H1 (cell line): ENCODE data around the gene BBC3. TPM values are rescaled to one million over a fixed set of nuclear protein-coding genes. Genes with fewer than 3 reads are reported as not detected.

ENCODE experiments used
- ASH2L ChIP-seq: fragments of 200-600, 300-600 bp; sonication (generic); IDR thresholded peaks from one replicate; pipeline ENCODE4 v1.7.1; 2017; ENCODE audit warnings: low read length
- BACH1 ChIP-seq: IDR thresholded peaks from 2 replicates; pipeline ENCODE4 v1.6.1; 2012; ENCODE audit warnings: low read length, improper control_type of control experiment
- BCL11A ChIP-seq, 2 experiments: IDR thresholded peaks; one replicate each; pipeline ENCODE4 v1.6.1; 2011; ENCODE audit warnings: low read depth in 2 of 2, low read length in 2 of 2, mild to moderate bottlenecking in 2 of 2
- CEBPB ChIP-seq: IDR thresholded peaks from 2 replicates; pipeline ENCODE4 v1.6.1; 2012; ENCODE audit warnings: low read depth, low read length
- CHD1 ChIP-seq: IDR thresholded peaks from 2 replicates; pipeline ENCODE4 v1.6.1; 2012; ENCODE audit warnings: low read depth, low read length, improper control_type of control experiment
- CTBP2 ChIP-seq: IDR thresholded peaks from 2 replicates; pipeline ENCODE4 v1.7.0; 2011; ENCODE audit warnings: borderline replicate concordance, mild to moderate bottlenecking, moderate library complexity, mixed read lengths, low read length; ENCODE audit not compliant: insufficient read depth, insufficient read length
- E2F6 ChIP-seq: IDR thresholded peaks from 2 replicates; pipeline ENCODE4 v1.6.1; 2012; ENCODE audit warnings: inconsistent platforms
- EP300 ChIP-seq, 2 experiments: IDR thresholded peaks; 1 replicate in 1 of 2; 2 replicates in 1 of 2; pipeline ENCODE4 v1.6.1; 2011 to 2012; ENCODE audit warnings: low read depth in 2 of 2, low read length in 2 of 2, mild to moderate bottlenecking in 2 of 2, borderline replicate concordance in 1 of 2, inconsistent platforms in 1 of 2, moderate library complexity in 1 of 2
- HDAC6 ChIP-seq: IDR thresholded peaks from one replicate; pipeline ENCODE4 v1.7.1; 2012; ENCODE audit warnings: low read depth, mild to moderate bottlenecking, inconsistent platforms, low read length, moderate library complexity
- JUN ChIP-seq: IDR thresholded peaks from 2 replicates; pipeline ENCODE4 v1.6.1; 2011; ENCODE audit warnings: low read depth, mild to moderate bottlenecking, improper control_type of control experiment, low read length
- KDM1A ChIP-seq: fragments of 200-600, 300-600 bp; sonication (generic); IDR thresholded peaks from 2 replicates; pipeline ENCODE4 v1.7.1; 2016; ENCODE audit warnings: mild to moderate bottlenecking, low read length, borderline replicate concordance
- MAFK ChIP-seq: IDR thresholded peaks from 2 replicates; pipeline ENCODE4 v1.6.1; 2012; ENCODE audit warnings: low read depth, mild to moderate bottlenecking, improper control_type of control experiment, low read length
- SIN3A ChIP-seq, 2 experiments: IDR thresholded peaks in 1 of 2; conservative IDR thresholded peaks in 1 of 2; 2 replicates each; pipeline ENCODE4 v1.6.1; 2011 to 2012; ENCODE audit warnings: low read length in 2 of 2, improper control_type of control experiment in 1 of 2, low read depth in 1 of 2, mild to moderate bottlenecking in 1 of 2
- SIRT6 ChIP-seq: IDR thresholded peaks from one replicate; pipeline ENCODE4 v1.7.1; 2012; ENCODE audit warnings: low read length, inconsistent platforms
- SP4 ChIP-seq: IDR thresholded peaks from 2 replicates; pipeline ENCODE4 v1.6.1; 2012; ENCODE audit warnings: low read length, inconsistent platforms
- TAF1 ChIP-seq: IDR thresholded peaks from 2 replicates; pipeline ENCODE4 v1.6.1; 2011; ENCODE audit warnings: mild to moderate bottlenecking, low read depth, low read length
- TEAD4 ChIP-seq: IDR thresholded peaks from 2 replicates; pipeline ENCODE4 v1.6.1; 2012; ENCODE audit warnings: low read depth, low read length, inconsistent platforms, mixed read lengths
- YY1 ChIP-seq: IDR thresholded peaks from 2 replicates; pipeline ENCODE4 v1.6.1; 2011; ENCODE audit warnings: low read depth, mild to moderate bottlenecking, low read length
- polyA plus RNA-seq, 7 experiments: library from polyadenylated mRNA; depleted of rRNA in 3 of 7; stranded (reverse) in 5 of 7; unstranded in 2 of 7; fragments of >200 nt in 5 of 7; fragments of 200-250 nt in 2 of 7; gene quantifications; 1 replicate in 5 of 7; 2 replicates in 1 of 7; 4 replicates in 1 of 7; pipeline versions ENCODE4 v1.2.1 to v1.2.3, GENCODE V29; 2011 to 2013; ENCODE audit warnings: missing spikeins in 2 of 7, mixed read lengths in 2 of 7
- total RNA-seq: library from RNA; stranded (reverse); fragmentation: NEBNext Ultra II Directional; extraction: Animal tissue kit (Norgen Biotek cat#: 25700); gene quantifications from 2 replicates; pipeline ENCODE4 v1.2.1, GENCODE V29; 2021
- TF ChIP-seq, protein P1 (sequence below): IDR thresholded peaks from 2 replicates; pipeline ENCODE4 v1.6.1; 2011; ENCODE audit warnings: low read length, improper control_type of control experiment
- TF ChIP-seq, protein P2 (sequence below): IDR thresholded peaks from 2 replicates; pipeline ENCODE4 v1.6.1; 2012; ENCODE audit warnings: inconsistent platforms

The BBC3 gene
- total and polyA plus RNA-seq, 2 of the 8 experiments (the other 6 are each of a cell fraction or from before 2014, with no cell fraction given), result 13.2 to 21.6 TPM

DNA sequence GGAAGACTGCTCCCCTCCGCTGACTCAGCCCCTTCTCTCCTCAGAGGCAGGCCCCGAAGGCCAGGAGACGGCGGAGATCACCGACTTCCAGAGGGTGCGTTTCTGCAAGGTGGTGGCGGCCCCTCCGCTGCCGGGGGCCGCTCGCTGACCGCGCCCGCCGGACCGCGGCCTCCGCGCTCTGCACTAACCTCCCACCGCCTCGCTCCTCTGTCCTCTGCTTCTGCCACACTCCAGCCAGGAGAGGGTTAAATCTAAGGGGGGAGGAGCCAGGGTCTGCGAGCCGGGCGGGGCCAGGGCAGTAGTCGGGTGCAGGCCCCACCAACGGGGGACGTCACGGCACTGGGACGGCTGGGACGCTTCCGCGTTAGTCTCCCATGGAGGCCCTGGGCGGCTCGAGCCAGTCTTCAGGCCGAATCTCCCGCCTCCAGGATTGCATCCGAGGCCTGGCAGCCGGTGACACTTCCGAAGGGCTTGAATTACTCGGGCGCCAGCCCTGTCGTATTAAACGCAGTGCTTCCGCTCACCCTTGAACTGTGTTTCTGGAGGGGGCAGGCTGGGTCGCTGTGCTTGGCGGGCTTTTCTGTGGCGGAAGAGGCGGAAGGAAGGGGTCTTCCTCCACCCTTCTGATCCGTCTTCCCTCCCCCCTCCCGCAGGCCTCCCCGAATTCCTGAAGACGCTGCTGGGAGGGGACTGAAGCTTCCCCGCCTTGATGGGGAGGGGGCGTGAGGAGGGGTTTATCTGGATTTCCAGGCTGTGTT, 42.5 kb upstream of the BBC3 start (continued):
- TF ChIP-seq TEAD4 (no peak), KDM1A (no peak), SIN3A (conservative IDR thresholded peaks at IDR 0.05 in 1 of 2, IDR thresholded peaks at IDR 0.05 in 1 of 2; ENCODE audit: low read depth in 1 of 2, low read length in 2 of 2) (peak; percentile 60 to 90; a peak in 2 of 4 replicates), BACH1 (no peak; the same call in 1 of the 2 replicates), MAFK (no peak), EP300 (IDR thresholded peaks at IDR 0.05; ENCODE audit: borderline replicate concordance in 1 of 2, low read depth in 2 of 2, low read length in 2 of 2) (no peak), HDAC6 (no peak), CHD1 (no peak), E2F6 (peak; percentile 77), SIRT6 (no peak), JUN (no peak), SP4 (no peak; the same call in none of the 2 replicates), BCL11A (IDR thresholded peaks at IDR 0.05; ENCODE audit: low read depth in 2 of 2, low read length in 2 of 2) (no peak), CEBPB (0 out of 2 replicates have a peak, but pooled peaks have one; percentile 0), CTBP2 (peak; percentile 34), TAF1 (peak; percentile 88), YY1 (no peak), ASH2L (peak; percentile 52)
- TF ChIP-seq, protein P1, sequence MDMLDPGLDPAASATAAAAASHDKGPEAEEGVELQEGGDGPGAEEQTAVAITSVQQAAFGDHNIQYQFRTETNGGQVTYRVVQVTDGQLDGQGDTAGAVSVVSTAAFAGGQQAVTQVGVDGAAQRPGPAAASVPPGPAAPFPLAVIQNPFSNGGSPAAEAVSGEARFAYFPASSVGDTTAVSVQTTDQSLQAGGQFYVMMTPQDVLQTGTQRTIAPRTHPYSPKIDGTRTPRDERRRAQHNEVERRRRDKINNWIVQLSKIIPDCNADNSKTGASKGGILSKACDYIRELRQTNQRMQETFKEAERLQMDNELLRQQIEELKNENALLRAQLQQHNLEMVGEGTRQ, result no peak; the same call in 1 of the 2 replicates
- TF ChIP-seq, protein P2, sequence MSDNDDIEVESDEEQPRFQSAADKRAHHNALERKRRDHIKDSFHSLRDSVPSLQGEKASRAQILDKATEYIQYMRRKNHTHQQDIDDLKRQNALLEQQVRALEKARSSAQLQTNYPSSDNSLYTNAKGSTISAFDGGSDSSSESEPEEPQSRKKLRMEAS, result peak; percentile 40; the same call in 1 of the 2 replicates
